ENCODE data around the gene HES1.

Gene HES1

DNA sequence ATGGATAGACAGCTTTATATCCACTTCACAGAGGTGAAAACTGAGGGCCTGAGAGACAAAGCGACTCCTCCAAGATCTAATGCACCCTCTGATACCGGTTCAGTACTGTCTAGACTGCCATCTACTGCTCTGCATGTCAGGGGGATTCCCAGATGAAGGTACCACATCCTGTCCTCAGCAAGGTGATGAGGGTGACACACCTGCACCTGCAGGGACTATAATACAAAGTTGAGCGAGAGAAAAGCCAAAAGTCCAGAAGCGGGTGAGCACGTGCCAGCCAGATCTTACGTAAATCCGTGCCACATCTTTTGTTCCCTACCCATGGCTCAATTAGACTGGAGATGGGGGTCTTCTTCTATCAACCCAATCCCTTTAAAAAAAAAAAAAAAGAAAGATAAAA is 32.4 kb upstream of the HES1 start:
- peak; percentile 26 for DNase-seq

- no peak for DNase-seq
Observed at GRCh38 chr3:194103983-194104751, 31.8 kb upstream of the HES1 start.

DNA sequence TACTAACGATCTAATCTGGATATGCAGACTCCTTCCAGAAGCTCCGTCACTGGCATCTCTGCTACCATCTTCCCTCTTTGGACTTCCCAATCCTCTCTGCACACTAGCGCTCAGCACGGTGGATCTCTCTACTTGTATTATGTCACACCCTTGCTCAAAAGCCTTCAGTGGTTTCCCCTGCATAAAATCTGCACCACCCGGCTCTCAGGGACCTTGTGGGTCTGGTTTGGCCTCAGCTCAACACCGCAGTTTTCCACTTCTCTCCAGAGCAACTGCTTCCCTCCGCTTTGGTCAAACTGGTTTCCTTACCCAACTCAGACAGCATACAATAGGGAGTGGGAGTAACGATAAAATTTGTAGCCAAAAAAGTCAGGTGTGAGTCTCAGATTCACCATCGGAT is 30.7 kb upstream of the HES1 start:
- no peak for DNase-seq

GRCh38 chr3:194107107-194107506 is 28.8 kb upstream of the HES1 start:
- DNase-seq: no peak

DNA sequence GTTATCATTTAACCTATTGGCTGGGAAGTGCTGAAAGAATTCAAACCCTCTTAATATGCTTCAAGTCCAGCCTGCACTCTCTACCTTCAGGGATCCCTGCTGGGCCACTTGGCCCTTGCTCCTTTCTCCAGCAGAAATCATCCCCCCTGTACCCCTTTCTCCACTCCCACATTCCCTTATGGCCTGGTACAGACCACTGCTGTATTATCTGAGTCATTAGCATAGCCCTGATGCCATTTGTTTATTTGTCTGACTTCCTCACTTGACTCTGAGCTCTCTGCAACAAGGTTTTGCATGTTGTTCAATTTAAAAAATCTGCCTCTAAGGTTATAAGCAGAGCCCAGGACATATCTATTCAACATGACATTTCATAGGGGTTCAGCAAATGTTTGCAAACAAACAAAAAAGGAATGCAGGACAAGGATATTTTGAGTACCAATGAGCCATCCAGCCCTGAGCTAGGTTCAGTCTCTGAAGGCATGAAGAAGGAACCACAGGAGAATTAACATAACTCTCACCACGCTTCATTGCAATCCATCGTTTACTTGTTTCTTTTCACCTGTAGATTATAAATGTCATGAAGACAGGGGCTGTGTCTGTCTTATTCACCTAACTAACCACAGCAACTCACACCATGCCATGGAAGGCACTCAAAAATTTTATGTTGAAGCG is 26.6 kb upstream of the HES1 start:
- DNase-seq: no peak

GRCh38 chr3:194110483-194110882 is 25.5 kb upstream of the HES1 start:
- DNase-seq: no peak

DNA sequence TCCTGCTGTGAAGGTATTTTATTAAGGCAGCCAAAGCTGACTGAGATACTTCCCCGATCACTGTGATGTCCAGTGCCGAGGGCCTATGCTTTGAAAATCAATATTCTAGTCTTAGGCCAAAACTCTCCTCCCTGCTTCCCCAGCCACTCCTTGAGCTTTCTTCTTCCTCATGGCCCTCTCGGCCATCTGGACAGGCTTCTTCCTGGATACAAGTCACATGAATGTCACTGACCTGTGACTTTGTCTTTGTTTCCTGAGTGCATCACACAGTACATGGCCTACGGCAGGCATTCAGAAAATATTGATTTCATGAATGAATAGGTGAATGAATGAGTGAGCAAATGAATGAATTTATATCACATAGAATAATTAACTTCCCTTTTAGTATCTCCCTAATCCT is 24.6 kb upstream of the HES1 start:
- DNase-seq: no peak

GRCh38 chr3:194112120-194113106 is 23.5 kb upstream of the HES1 start:
- DNase-seq: no peak

DNA sequence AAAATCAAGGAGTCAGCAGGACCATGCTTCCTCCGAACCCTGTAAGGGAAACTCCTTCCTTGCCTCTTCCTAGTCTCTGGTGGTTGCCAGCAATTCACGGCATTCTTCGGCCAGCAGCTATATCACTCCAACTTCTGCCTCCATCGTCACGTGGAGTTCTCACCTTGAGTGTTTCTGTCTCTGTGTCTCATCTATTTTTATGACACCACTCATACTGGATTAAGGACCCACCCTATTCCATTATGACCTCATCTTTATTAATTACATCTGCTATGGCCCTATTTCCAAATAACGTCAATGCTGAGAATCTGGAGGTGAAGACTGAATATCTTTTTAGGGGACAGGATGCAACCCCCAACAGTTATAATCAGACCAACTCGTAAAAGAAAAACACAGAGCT is 21.8 kb upstream of the HES1 start:
- DNase-seq: no peak

DNA sequence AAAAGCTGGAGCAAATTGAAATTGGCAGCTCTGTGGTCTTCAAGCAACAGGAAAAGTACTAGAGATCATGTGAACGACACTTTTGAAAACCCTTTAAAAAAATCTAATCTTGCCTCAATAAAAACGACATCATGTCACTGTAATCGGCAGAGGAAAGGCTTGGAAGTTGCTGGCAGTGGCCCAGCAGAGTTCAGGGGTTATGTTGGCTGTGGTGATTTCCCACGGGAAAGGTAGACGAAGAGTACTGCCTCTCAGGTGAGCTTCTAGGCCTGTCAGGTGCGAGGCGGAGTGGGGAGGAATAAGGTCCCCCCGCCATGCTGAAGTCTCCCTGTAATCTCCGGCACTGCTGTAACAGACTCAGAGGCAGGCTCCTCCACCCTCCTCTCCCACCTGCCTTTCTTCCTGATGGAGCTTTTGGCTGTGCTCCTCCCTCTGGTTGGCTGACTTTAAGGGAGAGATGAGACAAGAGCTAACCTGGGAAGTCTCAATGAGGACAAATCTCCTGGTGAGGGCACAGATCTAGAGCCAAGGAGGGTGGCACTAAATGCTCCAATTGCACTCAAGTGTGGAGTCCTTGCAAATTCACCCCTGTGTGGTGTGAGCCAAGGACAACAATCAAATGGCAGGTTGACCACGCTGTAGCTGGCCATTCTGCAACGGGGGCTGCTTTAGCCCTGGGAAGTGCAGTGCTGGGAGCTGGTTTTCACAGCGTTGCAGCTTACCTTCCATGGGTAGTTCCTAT is 18.7 kb upstream of the HES1 start:
- DNase-seq: no peak

DNA sequence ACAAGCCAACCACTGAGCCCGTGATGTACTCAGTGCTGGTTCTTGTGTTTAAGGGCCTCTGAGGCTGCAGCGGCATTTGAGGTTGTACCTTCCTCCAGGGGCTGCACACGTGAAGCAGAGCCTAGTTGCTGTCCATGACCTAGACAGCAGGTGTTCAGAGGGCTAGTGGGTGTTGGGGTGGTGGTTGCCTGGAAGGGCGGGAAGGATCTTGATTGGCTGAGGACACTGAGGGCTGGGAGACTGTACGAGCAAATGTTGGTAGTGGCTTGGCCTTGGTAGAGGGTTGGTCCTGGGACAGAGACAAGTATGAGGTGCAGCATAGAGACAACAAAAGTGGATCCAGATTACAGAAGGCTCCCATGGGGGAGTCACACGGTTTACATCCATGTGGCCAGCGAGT is 17.0 kb upstream of the HES1 start:
- no peak for DNase-seq

- DNase-seq: no peak
Observed at GRCh38 chr3:194119831-194120590, 15.9 kb upstream of the HES1 start.

DNA sequence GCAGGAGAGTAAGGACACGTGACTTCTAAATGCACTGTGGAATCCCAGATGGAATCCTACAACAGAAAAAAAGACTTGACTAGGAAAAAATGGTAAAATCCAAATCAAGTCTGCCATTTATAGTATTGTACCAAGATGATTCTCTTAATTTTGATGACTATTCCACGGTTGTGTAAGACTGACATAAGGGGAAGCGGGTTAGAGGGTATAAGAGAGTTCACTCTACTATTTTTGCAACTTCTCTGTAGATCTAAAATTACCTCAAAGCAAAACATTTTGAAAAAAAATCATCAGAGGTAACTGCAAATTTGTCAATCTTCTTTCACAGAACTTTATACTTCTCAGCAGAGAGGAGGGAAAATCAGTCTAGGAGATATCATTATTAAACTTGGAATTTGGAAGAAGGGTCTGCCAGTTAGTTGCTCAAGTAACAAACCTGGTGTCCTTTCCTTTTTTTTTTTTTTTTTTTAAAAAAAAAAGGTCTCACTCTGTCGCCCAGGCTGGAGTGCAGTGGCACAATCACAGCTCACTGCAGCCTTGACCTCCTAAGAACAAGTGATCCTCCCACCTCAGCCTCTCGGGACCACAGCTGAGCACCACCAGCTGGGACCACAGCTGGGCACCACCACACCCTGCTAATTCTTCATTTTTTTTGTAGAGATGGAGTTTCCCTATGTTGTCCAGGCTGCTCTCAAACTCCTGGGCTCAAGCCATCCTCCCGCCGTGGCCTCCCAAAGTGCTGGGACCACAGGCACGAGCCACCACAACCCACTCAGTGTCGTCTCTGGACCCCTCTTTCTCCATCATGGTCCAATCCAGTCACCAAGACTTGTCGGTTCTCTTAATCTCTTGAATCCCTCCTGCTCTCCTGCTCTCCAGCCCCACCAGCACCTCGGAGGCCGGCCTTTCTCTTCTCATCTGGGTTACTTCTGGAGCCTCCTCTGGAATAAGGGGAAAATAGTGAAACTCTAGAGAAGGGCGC is 14.9 kb upstream of the HES1 start:
- no peak for DNase-seq

- no peak for DNase-seq
Observed at GRCh38 chr3:194121891-194122631, 13.9 kb upstream of the HES1 start.

- no peak for DNase-seq
Observed at GRCh38 chr3:194123726-194124125, 12.2 kb upstream of the HES1 start.

GRCh38 chr3:194124193-194124592 is 11.8 kb upstream of the HES1 start:
- DNase-seq: no peak

- no peak for DNase-seq
Observed at GRCh38 chr3:194125442-194125841, 10.5 kb upstream of the HES1 start.

- DNase-seq: no peak
Observed at GRCh38 chr3:194126790-194127189, 9.2 kb upstream of the HES1 start.

GRCh38 chr3:194128202-194128918 is 7.6 kb upstream of the HES1 start:
- DNase-seq: no peak
